EH (cell line): Measurements from ENCODE around the gene RSAD2.
A peak's percentile ranks its signal among the peaks of the same experiment; 100 is the strongest.

Experiments used
- DNase-seq: peaks from one replicate; pipeline ENCODE4 v3.0.0-alpha.2; 2015; ENCODE audit warnings: low read depth

Gene RSAD2

DNA sequence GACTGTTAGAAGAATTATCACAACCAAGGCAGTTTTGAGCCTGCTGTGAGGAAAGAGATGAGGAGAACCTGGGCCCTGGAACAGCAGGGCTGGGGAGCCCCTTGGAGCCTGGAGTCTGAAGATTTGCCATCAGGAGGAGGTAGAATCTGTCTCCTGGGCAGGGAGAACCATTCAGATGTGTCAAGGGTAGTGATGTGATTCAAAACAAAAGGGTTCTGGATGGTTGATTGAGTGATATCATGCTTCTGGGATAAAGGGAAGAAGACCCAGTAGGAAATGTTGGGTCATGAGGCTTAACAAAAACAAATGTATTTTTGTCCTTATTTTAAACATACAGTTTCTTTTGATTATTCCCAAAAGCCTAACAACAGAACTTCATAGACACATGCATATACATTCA, 68.2 kb downstream of the RSAD2 start:
- DNase-seq, result no peak

DNA sequence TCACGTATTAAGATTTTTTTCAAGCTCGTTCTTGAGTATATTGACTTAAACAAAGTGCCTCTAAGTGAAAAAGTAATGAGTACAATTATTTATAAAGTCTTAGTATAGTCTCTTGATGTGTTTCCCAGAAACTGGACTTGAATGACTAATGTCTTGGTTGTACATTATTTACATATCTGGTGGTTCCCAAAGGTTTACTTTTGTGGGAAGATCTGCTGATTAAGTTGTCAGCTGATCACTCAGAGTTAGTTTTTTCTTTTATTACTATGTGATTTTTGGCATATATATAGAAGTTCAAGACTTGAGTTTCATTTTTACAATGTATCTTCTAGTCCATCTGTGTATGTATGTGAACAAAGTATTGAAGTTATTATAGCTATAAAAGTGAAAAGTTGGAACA, 69.1 kb downstream of the RSAD2 start:
- DNase-seq, result peak; percentile 81
